Suppressor macrophage treated with lipopolysaccharide for 4 hours (primary cell): ENCODE results near the gene COLEC11.
"Not testable (repeated sequence)": the region's sequence is repeated elsewhere in the genome, so short reads cannot be mapped to it uniquely, and the experiment has no call there.

Source experiments
- DNase-seq: peaks from one replicate; pipeline ENCODE4 v3.0.0-alpha.2; 2020

The COLEC11 gene

GRCh38 chr2:3606370-3607201 lies 11.7 kb downstream of the COLEC11 start:
- no peak for DNase-seq

DNA sequence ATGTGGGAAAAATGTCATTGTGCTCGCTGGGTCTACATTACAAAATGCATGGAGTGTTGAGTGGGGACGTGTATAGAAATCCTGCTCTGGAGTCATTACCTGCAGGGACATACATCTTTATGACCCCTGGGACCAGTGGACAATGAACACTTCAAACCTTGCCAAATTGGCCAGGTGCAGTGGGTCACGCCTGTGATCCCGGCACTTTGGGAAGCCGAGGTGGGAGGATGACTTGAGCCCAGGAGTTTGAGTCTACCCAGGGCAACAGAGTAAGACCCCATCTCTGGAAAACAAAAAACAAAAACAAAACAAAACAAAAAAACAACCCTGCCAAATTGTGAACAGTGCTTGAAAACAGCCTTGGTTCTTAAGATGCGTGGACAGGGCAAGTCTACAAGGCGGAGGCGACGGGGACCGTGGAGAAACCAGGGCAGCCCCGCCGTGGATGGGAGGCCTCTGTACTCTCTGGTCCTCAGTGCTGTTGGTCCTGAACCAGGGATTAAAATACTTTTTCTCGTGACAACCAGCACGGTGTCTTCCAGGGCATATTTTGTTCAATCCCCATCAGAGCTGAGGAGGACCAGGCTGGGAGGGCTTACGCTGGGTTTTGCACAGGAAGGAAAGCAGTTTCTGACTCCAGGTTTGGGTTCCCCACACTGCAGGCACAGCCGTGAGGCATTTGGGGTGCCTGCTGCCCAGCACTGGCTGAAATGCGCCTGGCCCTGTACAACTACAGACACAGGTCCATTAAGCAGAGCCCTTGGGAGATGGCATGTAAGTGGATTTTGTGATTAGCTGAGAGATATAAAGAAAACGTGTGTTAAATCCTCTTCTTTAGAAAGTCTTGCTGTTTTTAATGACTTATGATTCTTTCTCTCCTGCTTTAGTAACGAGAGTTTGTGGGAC lies 13.7 kb downstream of the COLEC11 start:
- DNase-seq = no peak

- DNase-seq = not testable (repeated sequence)
Measured at GRCh38 chr2:3609279-3609673, 14.4 kb downstream of the COLEC11 start.

GRCh38 chr2:3610415-3610814 lies 15.5 kb downstream of the COLEC11 start:
- DNase-seq = no peak

GRCh38 chr2:3610881-3611505 lies 16.1 kb downstream of the COLEC11 start:
- DNase-seq = no peak

DNA sequence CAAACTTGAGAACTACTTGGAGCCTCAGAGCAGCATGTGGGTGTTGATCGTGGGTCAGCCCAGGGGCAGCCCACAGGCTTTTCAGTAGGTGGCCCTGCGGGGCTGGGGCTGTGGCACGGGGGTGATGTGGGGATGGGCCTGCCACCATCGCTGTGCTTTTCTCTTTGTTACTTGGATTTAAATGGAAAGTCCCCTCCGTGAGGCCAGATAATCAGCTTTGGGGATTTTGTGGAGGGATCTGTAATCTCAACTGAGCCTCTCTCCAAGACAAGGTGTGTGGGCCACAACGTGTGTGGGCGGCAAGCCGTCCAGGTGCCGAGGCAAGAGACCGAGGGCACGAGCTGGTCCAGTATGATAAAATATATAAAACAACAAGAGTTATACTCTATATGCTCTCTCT lies 16.7 kb downstream of the COLEC11 start:
- no peak for DNase-seq

- DNase-seq = no peak
Measured at GRCh38 chr2:3612639-3613523, 18.0 kb downstream of the COLEC11 start.

- DNase-seq = no peak
Measured at GRCh38 chr2:3613524-3613905, 18.6 kb downstream of the COLEC11 start.

DNA sequence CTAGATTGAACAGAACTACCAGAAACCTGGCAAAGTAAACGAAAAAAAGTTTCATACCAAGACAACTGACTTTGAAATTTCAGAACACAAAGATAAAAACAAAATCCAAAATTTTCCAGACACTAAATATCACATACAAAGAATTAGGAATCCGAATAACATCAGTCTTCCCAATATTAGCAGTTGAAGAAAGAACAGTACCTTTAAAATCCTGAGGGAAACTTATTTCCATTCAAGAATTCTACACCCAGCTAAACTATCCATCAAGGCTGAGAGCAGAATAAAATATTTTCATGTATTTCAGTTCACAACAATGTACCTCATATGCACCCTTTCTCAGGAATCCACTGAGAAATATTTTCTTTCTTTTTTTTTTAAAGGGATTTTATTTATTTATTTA lies 19.8 kb downstream of the COLEC11 start:
- not testable (repeated sequence) for DNase-seq

GRCh38 chr2:3615541-3616200 lies 20.8 kb downstream of the COLEC11 start:
- not testable (repeated sequence) for DNase-seq

GRCh38 chr2:3616435-3617197 lies 21.7 kb downstream of the COLEC11 start:
- not testable (repeated sequence) for DNase-seq

GRCh38 chr2:3617198-3617890 lies 22.4 kb downstream of the COLEC11 start:
- no peak for DNase-seq

DNA sequence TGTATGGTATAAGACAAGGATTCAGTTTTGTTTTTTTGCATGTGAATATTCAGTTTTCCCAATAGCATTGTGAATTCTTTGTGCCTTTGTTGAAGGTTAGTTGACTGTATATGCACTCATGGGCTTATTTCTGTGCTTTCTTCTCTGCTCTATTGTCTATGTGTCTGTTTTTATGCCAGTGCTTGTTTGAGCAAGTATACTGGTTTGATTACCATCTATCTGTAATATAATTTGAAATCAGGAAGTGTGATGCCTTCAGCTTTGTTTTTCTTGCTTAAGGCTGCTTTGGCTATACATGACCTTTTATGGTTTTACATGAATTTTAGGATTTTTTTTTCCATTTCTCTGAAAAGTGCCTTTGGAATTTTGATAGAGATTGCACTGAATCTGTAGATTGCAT lies 23.5 kb downstream of the COLEC11 start:
- no peak for DNase-seq

DNA sequence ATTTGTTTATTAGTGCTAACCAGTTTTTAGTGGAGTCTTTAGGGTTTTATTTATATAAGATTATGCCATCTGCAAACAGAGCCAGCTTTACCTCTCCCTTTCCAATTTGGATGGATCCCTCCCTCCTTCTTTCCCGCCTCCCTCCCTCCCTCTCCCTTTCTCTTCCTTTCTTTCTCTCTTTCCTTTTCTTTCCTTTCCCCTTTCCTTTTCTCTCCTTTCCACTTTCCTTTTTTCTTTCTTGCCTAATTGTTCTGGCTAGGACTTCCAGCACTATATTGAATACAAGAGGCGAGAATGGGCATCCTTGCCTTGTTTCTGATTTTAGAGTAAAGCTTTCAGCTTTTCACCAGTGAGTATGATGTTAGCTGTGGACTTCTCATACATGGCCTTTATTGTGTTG lies 24.1 kb downstream of the COLEC11 start:
- DNase-seq = no peak

DNA sequence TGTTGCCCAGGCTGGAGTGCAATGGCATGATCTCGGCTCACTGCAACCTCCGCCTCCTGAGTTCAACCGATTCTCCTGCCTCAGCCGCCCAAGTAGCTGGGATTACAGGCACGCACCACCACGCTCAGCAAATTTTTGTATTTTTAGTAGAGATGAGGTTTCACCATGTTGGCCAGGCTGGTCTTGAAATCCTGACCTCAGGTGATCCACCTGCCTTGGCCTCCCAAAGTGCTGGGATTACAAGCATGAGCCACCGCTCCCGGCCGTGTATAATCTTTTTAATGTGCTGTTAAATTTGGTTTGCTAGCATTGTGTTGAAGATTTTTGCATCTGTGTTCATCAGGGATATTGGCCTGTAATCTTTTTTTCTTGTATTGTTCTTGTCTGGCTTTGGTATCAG lies 24.7 kb downstream of the COLEC11 start:
- not testable (repeated sequence) for DNase-seq

DNA sequence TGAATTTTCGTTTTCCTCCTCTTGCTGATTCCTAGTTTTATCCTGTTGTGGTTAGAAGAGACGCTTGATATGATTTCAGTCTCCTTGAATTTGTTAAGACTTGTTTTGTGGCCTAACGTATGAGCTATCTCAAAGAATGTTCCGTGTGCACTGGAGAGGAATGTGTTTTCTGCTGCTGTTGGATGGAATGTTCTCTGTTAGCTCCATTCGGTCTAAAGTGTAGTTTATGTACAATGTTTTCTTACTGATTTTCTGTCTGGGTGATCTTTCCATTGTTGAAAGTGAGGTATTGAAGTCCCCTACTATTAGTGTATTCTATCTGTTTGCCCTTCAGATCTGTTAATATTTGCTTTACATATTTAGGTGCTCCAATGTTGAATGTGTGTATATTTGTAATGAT lies 25.9 kb downstream of the COLEC11 start:
- no peak for DNase-seq

- no peak for DNase-seq
Measured at GRCh38 chr2:3622967-3623366, 28.1 kb downstream of the COLEC11 start.

DNA sequence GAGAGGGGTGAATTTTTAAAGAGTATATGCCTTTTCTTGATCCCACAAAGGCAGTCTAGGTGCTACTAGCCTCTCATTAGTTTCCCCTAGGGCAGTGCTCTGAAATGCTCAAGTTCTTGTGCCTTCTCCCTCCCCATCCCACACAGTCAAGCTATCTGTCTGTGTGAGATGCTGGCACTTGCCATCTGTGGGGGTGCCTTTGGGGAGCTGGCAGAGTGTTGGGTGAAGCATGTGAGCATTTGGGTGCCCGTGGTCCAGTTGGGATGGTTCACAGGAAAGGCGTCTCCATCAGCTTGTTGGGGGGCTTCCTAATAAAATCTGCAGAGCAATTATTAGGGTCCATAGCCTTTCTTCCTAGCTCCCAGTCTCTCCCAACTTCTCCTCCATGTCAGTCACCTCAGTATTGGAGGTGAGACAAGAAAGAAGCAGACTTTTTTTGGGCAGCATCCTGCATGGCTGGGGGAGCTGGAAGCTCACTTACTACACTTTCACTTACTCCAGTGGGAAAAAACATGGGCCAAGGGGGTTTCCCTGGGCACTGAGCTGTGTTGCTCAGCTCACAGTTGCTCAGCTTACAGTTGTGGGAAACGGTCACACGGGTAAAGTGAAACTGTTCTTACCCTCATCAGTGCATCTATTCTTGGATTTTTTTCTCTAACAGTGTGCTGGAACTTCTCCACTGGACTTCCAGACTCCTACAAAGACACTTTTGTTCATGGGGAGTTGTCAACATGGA lies 29.3 kb downstream of the COLEC11 start:
- peak; percentile 46 for DNase-seq

GRCh38 chr2:3625186-3625585 lies 30.3 kb downstream of the COLEC11 start:
- no peak for DNase-seq
